ENCODE measurements around the gene PTH1R. TPM values are rescaled to one million over a fixed set of nuclear protein-coding genes. Genes with fewer than 3 reads are reported as not detected.

Gene PTH1R
- polyA plus RNA-seq, 2 of the 4 experiments (the other 2 are of a cell fraction), result 0.45 to 0.53 TPM

- WGBS (ENCODE audit: missing lambda C conversion rate), result 2% methylated on average over 29 of the region's 72 CpGs
These were observed 5.0 kb downstream of the PTH1R start for GRCh38 chr3:46882377-46883053.

More at GRCh38 chr3:46882377-46883053, 5.0 kb downstream of the PTH1R start:
- H3K4me1 ChIP-seq, result peaks cover 21% of the 10 kb centered on the region
- TF ChIP-seq CHD2 (IDR thresholded peaks at IDR 0.05; ENCODE audit: low read length, partially characterized antibody) (no peak), REST (IDR thresholded peaks at IDR 0.05) (no peak), KDM5A (IDR thresholded peaks at IDR 0.05) (no peak), EHMT2 (IDR thresholded peaks at IDR 0.05; ENCODE audit: low read depth) (no peak), ZNF302 (CRISPR knock-in tag; IDR thresholded peaks at IDR 0.05) (no peak), NFE2L2 (conservative IDR thresholded peaks at IDR 0.05; ENCODE audit: low read length) (no peak), HES2 (IDR thresholded peaks at IDR 0.05) (no peak), FOSL2 (IDR thresholded peaks at IDR 0.05) (no peak), FOSL2 (CRISPR knock-in tag; IDR thresholded peaks at IDR 0.05) (no peak), MYC (IDR thresholded peaks at IDR 0.05; ENCODE audit: borderline replicate concordance, low read length) (no peak), ESRRA (IDR thresholded peaks at IDR 0.05; ENCODE audit: borderline replicate concordance, low read length) (no peak), CBX8 (IDR thresholded peaks at IDR 0.05) (no peak), E2F6 (IDR thresholded peaks at IDR 0.05; ENCODE audit: borderline replicate concordance, low read depth) (no peak), ATOH8 (CRISPR knock-in tag; IDR thresholded peaks at IDR 0.05; ENCODE audit: low read depth) (no peak), BHLHE40 (IDR thresholded peaks at IDR 0.05; ENCODE audit: low read depth, low read length) (no peak), FOXS1 (CRISPR knock-in tag; IDR thresholded peaks at IDR 0.05) (no peak), GATA3 (IDR thresholded peaks at IDR 0.05; ENCODE audit: borderline replicate concordance) (no peak), HDAC2 (IDR thresholded peaks at IDR 0.05) (no peak), POLR2A (IDR thresholded peaks at IDR 0.05; ENCODE audit: low read length) (no peak)
- TF ChIP-seq, protein P1, sequence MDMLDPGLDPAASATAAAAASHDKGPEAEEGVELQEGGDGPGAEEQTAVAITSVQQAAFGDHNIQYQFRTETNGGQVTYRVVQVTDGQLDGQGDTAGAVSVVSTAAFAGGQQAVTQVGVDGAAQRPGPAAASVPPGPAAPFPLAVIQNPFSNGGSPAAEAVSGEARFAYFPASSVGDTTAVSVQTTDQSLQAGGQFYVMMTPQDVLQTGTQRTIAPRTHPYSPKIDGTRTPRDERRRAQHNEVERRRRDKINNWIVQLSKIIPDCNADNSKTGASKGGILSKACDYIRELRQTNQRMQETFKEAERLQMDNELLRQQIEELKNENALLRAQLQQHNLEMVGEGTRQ (IDR thresholded peaks at IDR 0.05), result no peak
- TF ChIP-seq, protein P2, sequence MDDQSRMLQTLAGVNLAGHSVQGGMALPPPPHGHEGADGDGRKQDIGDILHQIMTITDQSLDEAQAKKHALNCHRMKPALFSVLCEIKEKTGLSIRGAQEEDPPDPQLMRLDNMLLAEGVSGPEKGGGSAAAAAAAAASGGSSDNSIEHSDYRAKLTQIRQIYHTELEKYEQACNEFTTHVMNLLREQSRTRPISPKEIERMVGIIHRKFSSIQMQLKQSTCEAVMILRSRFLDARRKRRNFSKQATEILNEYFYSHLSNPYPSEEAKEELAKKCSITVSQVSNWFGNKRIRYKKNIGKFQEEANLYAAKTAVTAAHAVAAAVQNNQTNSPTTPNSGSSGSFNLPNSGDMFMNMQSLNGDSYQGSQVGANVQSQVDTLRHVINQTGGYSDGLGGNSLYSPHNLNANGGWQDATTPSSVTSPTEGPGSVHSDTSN (IDR thresholded peaks at IDR 0.05), result no peak
- FAIRE-seq, result no peak
- ChIA-PET POLR2A (no interaction called here), CTCF (interaction anchor here (0.8 to 3.1 kb wide), 5 partner anchors 11 to 27 kb away, joined by 3 to 11 read pairs (median 8); no protein-coding TSS in a partner anchor)
- H3K4me2 ChIP-seq, result peak overlapping the region; percentile 89
- H3K9me3 ChIP-seq, result no peaks in the 10 kb centered on the region
- peak overlapping the region; percentile 56 for H3K4me3 ChIP-seq
- ATAC-seq, result peak; percentile 33 to 71; a peak in 4 of 6 replicates
- DNase-seq (ENCODE audit: low read depth in 1 of 2, low spot score in 1 of 2), result peak in 1 of 2 experiments; percentile 16
- peak overlapping the region; percentile 37 to 76; a peak in 4 of 6 replicates for H3K27ac ChIP-seq
